NCI-H226 (cell line): ENCODE data around the gene PROSER2.
"Not testable (repeated sequence)": the region's sequence is repeated elsewhere in the genome, so short reads cannot be mapped to it uniquely, and the experiment has no call there.

Experiments used
- DNase-seq: peaks from one replicate; pipeline ENCODE4 v3.0.0-alpha.2; 2015

PROSER2 gene

DNA sequence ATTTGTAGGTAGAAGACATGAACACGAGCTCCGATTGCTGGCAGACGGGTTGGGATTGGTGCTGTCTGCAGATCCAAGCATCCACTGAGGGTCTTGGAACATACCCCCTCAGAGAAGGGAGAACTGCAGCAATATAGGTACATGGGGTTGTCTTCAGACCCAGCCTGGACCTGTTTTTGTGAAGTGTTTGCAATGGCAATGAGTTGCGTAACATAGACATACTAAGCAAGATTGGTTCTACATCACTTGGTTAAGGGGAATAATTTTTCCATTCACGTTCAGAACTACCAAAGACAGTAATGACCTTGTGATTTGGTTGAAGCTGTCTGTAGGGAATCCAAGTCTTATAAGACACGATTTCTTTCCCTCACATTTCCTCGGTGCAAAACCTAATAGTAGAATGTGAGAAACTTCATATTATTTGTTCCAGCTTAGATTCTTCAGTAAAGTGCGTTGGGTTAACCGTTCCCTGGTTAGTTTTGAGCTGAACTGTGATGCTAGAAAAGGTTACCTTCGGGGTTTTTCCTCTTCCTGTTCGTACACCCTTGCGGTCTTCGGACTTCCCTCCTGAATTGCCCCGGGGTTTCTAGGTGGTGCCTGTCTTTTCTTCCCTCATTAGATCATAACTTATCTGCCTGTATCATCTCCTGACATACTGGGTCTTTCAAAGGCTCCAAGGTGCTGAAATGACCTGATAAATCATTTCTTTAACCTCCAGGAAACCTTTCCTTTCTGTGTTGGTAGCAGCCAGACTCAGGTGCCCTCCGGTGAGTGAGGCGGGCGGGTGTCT lies 14.4 kb downstream of the PROSER2 start:
- DNase-seq = no peak

DNA sequence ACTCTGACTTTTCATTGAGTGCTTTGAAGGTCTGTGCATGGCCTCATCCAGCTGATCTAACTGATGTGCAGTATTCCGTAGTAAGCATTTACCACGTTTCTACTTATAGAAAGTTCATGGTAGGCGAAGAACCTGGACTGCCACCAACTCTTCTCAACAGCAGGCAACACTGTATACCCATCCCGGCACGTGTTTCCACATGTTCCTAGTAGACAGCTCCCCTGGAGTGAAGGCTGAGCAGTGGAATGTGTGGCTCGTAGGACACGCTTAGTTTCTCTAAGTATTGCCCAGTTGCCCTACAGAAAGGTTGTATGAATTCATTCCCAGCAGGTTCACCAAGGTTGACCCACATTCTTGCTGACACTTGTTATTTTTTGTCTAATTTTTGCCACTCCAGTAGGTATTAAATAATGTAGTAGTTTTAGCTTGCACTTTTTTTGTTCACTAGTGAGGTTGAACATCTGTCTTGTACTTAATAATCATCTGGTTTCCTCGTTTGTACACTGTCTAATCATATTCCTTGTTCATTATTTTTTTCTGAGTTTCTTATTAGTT lies 15.2 kb downstream of the PROSER2 start:
- no peak for DNase-seq

DNA sequence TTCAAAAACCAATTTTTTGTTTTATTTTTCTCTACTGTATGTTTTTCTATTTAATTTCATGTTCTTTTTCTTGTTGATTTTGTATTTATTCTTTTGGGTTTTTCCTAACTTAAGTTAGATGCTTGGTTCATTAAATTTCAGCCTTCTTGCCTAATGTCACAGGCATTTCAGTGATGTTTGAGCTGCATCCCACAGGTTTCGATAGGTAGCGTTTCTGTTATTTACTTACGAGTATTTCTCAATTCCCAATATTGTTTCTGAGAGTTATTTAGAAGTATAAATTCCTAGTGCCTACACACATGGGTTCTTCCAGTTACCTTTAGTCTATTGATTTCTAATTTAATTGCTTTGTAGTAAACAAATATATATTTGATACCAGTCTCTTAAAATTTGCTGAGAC lies 18.2 kb downstream of the PROSER2 start:
- no peak for DNase-seq

DNA sequence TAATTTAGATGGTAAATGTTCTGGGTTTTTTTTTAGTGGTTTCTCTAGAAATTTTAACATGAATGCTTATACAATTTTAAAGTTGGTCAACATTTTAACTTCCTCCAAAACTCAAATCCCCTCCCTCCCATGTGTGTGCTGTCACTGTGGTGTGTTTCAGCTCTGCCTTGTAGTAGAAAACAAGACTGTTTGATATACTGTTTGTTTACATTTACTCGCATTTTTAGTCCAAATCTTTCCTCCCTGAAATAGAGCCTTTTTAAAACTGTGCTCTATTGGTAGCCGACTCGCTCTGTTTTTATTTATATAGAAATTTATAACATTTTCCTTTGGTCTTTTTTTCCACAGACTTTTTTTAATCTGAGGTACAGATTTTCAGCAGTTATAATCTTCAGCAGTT lies 19.3 kb downstream of the PROSER2 start:
- DNase-seq = no peak

DNA sequence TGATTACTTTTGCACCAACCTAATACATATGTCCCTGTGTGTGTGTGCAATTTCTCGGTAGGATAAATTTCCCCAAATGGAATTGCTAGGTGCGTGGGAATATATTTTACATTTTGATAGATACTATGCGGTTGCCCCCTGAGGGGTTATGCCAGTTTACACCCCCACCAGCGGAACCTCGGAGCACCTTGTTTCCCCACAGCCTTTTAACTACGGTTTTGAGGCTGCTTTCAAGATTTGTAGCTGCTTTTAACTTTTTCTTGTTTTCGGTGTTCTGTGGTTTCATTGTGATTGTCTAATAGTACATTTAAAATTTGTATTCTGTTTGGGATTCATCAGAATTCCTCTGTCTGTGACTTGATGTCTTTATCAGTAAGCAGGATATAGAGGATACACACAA lies 22.0 kb downstream of the PROSER2 start:
- no peak for DNase-seq

DNA sequence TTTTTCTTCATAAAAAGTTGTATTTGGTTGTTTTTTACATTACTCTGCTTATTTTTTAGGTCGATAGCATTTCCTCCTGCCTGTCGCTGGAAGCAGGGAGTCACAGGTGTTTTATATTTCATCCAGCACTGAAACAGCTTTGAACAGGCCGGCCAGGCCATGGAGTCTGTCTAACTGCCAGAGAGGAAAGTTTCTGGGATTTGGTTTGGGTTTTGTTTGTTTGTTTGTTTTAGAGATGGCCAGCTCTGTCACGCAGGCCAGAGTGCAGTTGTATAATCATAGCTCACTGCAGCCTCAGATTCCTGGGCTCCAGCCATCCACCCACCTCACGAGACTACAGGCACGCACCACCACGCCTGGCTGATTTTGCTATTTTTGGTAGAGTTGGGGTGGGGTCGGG lies 23.4 kb downstream of the PROSER2 start:
- DNase-seq = no peak

DNA sequence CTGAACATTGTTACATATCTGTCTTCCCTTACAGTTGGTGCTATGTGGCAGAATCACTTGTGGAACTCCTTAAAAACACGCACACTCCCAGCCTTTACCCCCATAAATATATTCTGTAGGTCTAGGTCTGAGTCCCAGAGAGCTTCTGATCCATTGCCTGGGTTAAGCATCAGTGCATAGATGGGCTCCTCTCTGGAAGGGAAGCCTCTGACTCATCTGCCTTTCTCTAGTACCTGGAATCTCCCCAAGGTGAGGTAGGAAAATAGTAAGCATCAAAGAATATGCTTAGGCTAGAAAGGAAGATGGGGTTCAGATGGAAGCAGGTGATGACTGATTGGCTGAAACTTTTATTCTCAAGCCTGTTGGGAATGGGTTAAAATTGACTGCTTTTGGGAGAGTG lies 26.1 kb downstream of the PROSER2 start:
- DNase-seq = no peak

DNA sequence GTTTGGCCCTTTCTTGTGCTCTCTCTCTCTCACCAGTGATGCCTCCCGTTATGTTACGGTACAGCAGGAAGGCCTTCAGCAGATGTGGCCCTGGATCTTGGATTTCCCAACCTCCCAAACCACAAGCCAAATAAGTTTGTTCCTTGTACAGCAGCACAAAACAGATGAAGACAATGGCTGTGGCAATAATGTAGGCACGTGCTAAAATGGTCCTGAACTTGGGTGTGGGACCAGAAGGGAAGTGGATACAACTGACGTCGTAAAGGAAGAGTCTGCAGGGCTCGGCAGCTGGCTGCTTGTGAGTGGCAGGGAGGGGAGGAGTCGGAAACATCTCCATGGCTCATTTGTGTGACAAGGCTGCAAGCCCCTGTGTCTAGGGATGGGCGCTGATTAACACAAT lies 26.8 kb downstream of the PROSER2 start:
- DNase-seq = no peak

DNA sequence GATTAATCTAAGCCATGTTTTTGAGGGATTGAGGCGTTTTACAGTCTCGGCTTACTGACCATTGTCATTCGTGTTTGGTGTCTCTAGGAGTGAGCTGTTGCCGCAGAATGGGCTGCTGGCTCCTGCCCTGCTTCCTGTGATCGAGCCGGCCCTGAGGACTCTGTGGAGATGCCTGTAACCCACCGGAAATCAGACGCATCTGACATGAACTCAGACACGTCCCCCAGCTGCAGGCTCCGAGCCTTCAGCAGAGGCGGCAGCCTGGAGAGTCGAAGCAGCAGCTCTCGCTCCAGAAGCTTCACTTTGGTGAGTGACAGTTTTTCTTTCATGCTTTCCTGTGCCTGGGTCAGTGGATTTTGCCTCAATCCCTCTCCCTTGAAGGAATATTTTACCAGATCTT lies 28.8 kb downstream of the PROSER2 start:
- no peak for DNase-seq

DNA sequence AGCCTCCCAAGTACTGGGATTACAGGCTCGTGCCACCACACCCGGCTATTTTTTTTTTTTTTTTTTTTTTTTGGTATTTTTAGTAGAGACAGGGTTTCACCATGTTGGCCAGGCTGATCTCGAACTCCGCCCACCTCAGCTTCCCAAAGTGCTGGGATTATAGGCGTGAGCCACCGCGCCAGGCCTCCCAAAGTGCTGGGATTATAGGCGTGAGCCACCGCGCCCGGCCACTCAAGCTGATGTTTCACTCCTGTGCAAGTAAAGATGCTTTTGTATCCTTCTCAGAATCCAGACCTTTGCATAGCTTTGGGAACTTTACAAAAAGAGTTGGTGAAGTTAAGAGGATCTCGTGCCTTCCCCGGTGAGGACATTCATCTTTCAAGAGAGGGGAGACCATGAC lies 29.5 kb downstream of the PROSER2 start:
- DNase-seq = not testable (repeated sequence)

DNA sequence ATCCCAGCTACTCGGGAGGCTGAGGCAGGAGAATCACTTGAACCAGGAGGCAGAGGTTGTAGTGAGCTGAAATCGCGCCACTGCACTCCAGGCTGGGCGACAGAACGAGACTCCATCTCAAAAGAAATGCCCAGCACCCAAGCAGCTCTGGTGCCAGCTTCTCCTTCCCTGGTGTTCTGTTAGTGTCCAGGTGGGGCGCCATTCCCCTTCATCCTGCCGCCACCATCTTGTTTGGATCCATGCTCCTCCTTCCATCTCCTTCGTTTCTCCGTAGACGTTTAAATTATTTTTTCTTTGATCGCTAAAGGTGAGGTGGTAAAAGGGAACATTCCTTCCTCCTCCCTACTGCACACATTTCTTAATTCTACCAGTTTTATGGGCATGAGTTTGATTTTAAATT lies 30.3 kb downstream of the PROSER2 start:
- no peak for DNase-seq

DNA sequence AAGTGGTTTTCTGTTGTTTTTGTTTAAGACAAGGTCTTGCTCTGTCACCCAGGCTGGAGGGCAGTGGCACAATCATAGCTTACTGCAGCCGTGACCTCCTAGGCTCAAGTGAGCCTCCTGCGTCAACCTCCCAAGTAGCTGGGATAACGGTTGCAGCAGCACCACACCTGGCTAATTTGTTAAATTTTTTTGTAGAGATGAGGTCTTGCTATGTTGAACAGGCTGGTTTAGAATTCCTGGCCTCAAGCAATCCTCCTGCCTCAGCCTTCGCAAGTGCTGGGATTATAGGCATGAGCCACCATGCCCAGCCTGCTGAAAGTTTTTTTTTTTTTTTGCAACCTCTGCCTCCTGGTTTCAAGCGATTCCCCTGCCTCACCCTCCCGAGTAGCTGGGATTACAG lies 31.1 kb downstream of the PROSER2 start:
- DNase-seq = no peak

DNA sequence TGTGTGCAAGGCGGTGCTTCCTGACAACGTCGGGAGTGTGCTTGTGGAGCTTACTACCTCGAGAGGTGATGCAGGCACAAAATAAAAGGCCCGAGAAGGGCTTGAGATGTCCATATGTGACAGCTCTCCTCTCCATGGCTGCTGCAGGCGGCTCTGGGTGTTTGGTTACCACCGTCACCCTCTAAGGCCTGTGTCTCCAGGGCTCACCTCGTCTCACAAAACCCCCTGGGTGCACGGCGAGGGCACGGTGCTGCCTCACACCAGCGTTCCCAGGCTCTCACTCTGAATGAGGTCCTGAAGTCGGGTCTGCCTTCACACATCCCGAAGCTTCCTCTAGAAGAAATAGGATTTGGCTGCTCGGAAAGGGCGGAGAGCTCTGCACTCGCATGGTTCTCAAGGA lies 32.9 kb downstream of the PROSER2 start:
- DNase-seq = no peak

DNA sequence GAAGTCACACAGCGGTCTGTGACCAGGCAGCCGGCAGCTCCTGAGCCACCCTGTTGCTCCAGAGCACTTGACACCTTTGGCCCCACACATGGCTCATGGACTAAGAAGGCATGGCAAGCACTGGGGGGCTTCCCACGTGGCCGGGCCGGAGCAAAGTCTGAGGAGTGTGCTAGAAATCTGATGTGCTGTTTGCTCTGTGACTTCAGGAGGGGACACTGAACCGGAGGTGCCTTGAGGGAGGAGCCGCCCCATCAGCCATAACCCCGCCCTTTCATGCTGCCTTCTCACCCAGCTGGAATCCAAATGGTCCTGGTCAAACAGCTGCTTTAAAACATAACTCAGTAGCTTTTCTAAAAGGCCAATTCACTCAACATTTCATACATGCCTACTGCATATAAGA lies 33.5 kb downstream of the PROSER2 start:
- DNase-seq = no peak

DNA sequence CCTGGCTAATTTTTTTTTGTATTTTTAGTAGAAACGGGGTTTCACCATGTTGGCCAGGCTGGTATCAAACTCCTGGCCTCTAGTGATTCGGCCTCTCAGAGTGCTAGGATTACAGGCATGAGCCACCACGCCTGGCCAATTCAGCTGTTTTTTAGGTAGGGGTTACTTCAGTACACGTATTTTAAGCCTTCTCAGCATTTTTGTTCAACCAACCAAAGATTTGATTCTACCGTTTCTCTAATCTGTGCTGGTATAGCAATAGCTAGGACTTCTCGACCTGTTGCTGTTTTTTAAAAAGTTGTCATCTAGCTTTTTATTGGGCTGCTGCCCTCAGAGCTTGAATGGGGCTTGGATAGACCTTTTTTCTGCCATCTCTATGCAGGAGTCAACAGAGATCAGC lies 34.9 kb downstream of the PROSER2 start:
- no peak for DNase-seq

DNA sequence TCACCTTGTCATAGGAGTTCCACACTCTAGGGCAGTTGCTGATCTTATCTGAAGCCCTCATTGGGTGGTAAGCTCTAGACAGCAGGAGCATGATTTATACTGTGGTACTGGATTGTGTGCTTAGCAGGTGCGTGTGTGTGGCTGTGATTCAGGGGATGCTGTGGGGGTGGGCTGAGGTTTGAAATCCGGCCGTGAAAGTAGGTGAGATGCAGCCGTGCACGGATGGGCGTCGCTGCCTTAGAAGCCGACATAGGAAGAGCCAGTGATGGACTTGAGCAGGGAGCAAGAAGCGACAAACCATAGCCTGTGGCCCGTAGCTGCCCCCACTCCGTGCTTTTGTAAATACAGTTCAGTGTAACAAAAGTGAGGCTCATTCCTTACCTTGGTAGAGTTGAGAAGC lies 38.2 kb downstream of the PROSER2 start:
- no peak for DNase-seq

DNA sequence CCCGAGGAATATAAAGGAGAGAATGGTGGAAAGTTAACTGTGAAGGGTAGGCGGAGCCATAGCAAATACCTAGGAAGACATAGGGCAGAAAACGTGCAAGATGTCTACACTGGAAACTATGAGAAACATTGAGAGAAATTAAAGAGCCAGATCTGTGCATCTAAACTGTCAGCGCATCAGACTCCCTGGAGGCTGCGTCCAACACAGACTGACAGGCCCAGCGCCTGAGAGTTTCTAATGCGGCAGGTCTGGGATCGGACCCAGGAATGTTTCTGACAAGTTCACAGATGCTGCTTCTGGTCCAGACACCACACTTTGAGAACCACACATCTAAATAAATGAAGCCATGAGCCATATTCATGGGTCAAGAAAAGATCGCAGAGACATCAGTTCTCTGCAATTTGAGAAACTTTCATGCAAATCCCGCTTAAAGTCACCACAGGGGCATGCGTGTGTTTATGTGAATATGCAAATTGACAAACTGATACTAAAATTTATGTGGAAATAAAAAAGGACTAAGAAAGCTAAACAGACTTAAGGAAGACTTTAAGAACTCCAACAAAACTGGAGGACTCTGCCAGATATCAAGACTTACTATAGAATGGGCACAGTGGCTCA lies 38.8 kb downstream of the PROSER2 start:
- no peak for DNase-seq

DNA sequence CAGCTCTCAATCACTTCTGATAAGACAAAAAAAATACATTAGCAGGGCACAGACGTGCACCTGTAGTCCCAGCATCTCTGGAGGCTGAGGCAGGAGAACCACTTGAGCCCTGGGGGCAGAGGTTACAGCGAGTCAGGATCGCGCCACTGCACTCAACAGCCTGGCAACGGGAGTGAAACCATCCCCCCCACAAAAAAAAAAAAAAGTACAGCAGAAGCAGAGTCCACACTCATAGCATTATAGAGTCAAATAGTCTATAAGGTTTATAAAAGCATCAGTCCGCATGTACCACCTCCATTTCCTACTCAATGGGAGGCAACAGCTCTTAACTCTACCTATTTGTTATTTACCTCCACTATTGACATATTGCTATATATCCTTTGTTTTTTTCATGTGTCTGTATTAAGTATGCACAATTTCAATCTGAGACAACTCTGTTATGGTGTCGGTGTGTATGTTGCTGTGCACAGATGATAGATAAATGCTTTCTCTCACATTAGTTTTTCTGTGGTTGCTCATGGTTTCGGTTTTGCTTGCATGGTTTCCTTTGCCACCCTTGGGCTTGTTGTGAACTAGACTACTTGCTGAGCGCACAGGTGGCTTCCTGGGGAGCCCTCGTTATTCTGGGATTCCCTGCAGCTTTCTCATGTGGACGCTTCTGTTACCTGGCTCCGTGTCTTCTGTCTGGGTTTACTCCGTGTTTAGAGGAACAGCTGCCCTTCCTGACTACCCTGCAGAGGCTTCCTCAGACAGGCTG lies 40.4 kb downstream of the PROSER2 start:
- DNase-seq = no peak

DNA sequence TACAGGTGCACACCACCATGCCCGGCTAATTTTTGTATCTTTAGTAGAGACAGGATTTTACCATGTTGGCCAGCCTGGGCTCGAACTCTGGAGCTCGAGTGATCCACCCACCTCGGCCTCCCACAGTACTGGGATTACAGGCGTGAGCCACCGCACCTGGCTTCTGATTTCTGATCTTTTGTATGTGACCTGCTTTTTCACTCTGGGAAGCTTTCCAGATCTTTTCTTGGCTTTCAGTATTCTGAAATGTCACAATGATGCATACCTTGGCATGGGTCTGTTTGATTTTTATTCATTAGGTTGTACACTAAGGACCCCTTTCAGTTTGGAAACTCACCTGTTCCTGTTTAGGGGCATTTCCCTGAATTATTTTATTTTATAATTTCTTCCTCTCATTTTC lies 41.6 kb downstream of the PROSER2 start:
- DNase-seq = no peak

DNA sequence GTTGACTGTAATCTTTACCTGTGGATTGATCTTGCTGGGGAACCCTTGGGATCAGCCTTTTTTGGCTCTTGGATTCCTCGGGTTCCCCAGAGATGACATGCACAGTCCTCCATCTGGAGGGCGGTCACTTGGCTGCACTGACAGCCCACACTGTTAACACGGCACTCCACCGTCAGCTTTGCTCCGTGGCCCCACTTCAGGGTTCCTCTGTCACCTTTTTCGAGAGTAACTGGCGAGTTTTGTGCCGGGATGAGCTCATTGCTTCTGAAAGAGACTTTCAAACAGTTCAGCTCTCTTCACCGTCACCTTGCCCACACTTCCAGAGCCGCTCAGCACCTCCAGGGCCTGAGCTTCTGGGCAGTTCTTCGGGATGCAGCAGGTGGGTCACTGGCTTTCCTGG lies 42.4 kb downstream of the PROSER2 start:
- DNase-seq = no peak

DNA sequence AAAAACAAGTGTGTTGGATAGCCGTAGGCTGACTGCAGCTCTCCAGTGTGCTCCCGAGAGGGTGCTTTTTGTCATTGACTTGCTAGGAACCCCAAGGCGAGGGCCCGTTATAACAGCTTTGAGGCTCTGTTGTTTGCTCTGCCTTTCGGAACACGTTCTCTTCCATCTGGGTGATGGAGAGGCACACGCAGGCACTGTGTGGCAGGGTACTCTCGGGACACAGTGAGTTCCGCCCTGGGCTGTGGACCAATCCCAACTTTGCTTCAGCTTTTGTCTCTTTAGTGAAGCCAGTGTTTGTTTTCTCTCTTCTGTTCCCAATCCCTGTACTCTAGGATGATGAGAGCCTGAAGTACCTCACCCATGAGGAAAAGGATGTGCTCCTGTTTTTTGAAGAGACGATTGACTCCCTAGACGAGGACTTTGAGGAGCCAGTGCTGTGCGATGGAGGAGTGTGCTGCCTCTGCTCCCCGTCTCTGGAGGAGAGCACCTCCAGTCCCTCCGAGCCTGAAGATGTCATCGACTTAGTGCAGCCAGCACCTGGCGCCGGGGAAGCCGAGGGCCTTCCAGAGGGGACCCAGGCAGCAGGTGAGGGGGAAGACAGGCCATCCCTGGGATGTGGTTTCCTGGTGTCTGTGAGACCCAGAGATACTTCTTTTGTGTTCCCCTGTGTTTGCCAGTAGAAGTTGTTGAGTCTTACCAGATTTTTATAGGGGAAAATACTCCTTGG lies 43.2 kb downstream of the PROSER2 start:
- no peak for DNase-seq

DNA sequence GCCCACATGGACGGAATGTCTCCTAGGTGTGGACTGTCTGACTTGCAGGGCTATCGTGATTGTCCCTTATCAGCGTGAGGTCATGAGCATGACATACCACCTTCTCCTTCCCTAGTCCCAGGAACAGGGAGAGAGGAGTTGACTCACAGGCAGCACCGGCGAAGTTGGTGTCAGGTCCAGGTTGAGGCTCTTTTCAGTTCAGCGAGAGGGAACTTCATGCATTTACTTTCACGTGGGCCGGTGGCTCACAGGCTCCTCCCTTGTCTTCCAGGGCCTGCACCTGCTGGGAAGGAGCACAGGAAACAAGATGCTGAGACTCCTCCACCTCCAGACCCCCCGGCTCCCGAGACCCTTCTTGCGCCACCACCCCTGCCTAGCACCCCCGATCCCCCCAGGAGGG lies 46.1 kb downstream of the PROSER2 start:
- DNase-seq = no peak
